ENCODE data around the gene USP21.

- TF ChIP-seq CTCF (IDR thresholded peaks at IDR 0.05; ENCODE audit: low read length) (no peak), EZH2 (IDR thresholded peaks at IDR 0.05; ENCODE audit: borderline replicate concordance, low read length) (no peak)
These were observed 13.6 kb downstream of the USP21 start for GRCh38 chr1:161172776-161173376.

Data from OCI-LY1 (cell line).